Measurements from ENCODE around the gene CMYA5. TPM values are rescaled to one million over a fixed set of nuclear protein-coding genes. Genes with fewer than 3 reads are reported as not detected.

Gene CMYA5
- total RNA-seq, 1 donor from 2014 or later, result 0.44 TPM

GRCh38 chr5:79753877-79754645, 64.4 kb downstream of the CMYA5 start:
- no peaks in the 10 kb centered on the region for H3K27me3 Mint-ChIP-seq (ENCODE audit: low read depth)
- no peak for TF ChIP-seq CTCF (conservative IDR thresholded peaks at IDR 0.05)
- H3K9me3 Mint-ChIP-seq, result no peaks in the 10 kb centered on the region
- H3K4me1 Mint-ChIP-seq, result peaks cover 15% of the 10 kb centered on the region
- H3K4me3 Mint-ChIP-seq, result no peak overlapping the region
- no peaks in the 10 kb centered on the region for H3K36me3 Mint-ChIP-seq (ENCODE audit: low read depth)
- no peak overlapping the region for H3K27ac Mint-ChIP-seq (ENCODE audit: unreplicated experiment)
- no peak for DNase-seq (ENCODE audit: low read depth, low spot score)

GRCh38 chr5:79754865-79755555, 65.4 kb downstream of the CMYA5 start:
- Mint-ChIP-seq H3K9me3 (no peaks in the 10 kb centered on the region), H3K4me1 (peaks cover 15% of the 10 kb centered on the region), H3K27me3 (ENCODE audit: low read depth) (no peaks in the 10 kb centered on the region), H3K4me3 (no peak overlapping the region), H3K27ac (ENCODE audit: unreplicated experiment) (no peak overlapping the region), H3K36me3 (ENCODE audit: low read depth) (no peaks in the 10 kb centered on the region)
- DNase-seq (ENCODE audit: low read depth, low spot score), result no peak
- no peak for TF ChIP-seq CTCF (conservative IDR thresholded peaks at IDR 0.05)

- H3K4me1 Mint-ChIP-seq, result peaks cover 8% of the 10 kb centered on the region
- DNase-seq (ENCODE audit: low read depth, low spot score), result no peak
- no peaks in the 10 kb centered on the region for H3K36me3 Mint-ChIP-seq (ENCODE audit: low read depth)
- no peak overlapping the region for H3K4me3 Mint-ChIP-seq
- no peaks in the 10 kb centered on the region for H3K27me3 Mint-ChIP-seq (ENCODE audit: low read depth)
- no peak for TF ChIP-seq CTCF (conservative IDR thresholded peaks at IDR 0.05)
- H3K27ac Mint-ChIP-seq (ENCODE audit: unreplicated experiment), result no peak overlapping the region
- H3K9me3 Mint-ChIP-seq, result no peaks in the 10 kb centered on the region
Measured at GRCh38 chr5:79756076-79756475, 66.4 kb downstream of the CMYA5 start.

- DNase-seq (ENCODE audit: low read depth, low spot score), result no peak
- H3K36me3 Mint-ChIP-seq (ENCODE audit: low read depth), result no peaks in the 10 kb centered on the region
- H3K4me1 Mint-ChIP-seq, result no peaks in the 10 kb centered on the region
- no peak for TF ChIP-seq CTCF (conservative IDR thresholded peaks at IDR 0.05)
- no peak overlapping the region for H3K27ac Mint-ChIP-seq (ENCODE audit: unreplicated experiment)
- H3K4me3 Mint-ChIP-seq, result no peak overlapping the region
- H3K9me3 Mint-ChIP-seq, result no peaks in the 10 kb centered on the region
- no peaks in the 10 kb centered on the region for H3K27me3 Mint-ChIP-seq (ENCODE audit: low read depth)
Measured at GRCh38 chr5:79759436-79759835, 69.8 kb downstream of the CMYA5 start.

- Mint-ChIP-seq H3K4me3 (no peak overlapping the region), H3K36me3 (ENCODE audit: low read depth) (no peaks in the 10 kb centered on the region), H3K27ac (ENCODE audit: unreplicated experiment) (no peak overlapping the region), H3K9me3 (no peaks in the 10 kb centered on the region), H3K4me1 (no peaks in the 10 kb centered on the region), H3K27me3 (ENCODE audit: low read depth) (no peaks in the 10 kb centered on the region)
- DNase-seq (ENCODE audit: low read depth, low spot score), result no peak
- no peak for TF ChIP-seq CTCF (conservative IDR thresholded peaks at IDR 0.05)
Measured at GRCh38 chr5:79759848-79760247, 70.2 kb downstream of the CMYA5 start.

All from neural crest cell (in vitro differentiated cells).